Naive thymus-derived CD8-positive, alpha-beta T cell (primary cell): Measurements from ENCODE around the gene ZCCHC17. TPM values are rescaled to one million over a fixed set of nuclear protein-coding genes. Genes with fewer than 3 reads are reported as not detected.

Source experiments
- ATAC-seq, 2 donors: fragments of 150-1000 bp; cut with Tn5 transposase in 1 of 2; sonication (Bioruptor Pico), chemical (Tn5 transposase) in 1 of 2; 1 replicate in 1 of 2; 2 replicates in 1 of 2; pipeline ENCODE4 v1.10.0; 2021; ENCODE audit warnings: mild to moderate bottlenecking in 2 of 2, moderate library complexity in 2 of 2
- POLR2A ChIA-PET: fragments of 350-600 bp; sonication (Branson Sonifier 250); formaldehyde crosslinking; loops from one replicate; lab custom pipeline; 2021; ENCODE audit warnings: antibody characterized with exemption; lab: Charles Lee
- DNase-seq, 10 donors: peaks; one replicate each; pipeline versions ENCODE4 v3.0.0 to v3.0.0-alpha.2; 2020 to 2022
- H3K27ac Mint-ChIP-seq, 10 donors: one replicate each; pipeline ENCODE4 v1.8.0; 2020 to 2022; ENCODE audit warnings: mild to moderate bottlenecking in 10 of 10, mixed read lengths in 10 of 10, moderate library complexity in 4 of 10, inconsistent platforms in 1 of 10
- H3K27me3 Mint-ChIP-seq, 5 donors: one replicate each; pipeline ENCODE4 v1.8.0; 2021 to 2022; ENCODE audit warnings: mixed read lengths in 5 of 5
- H3K36me3 Mint-ChIP-seq, 3 donors: one replicate each; pipeline ENCODE4 v1.8.0; 2020 to 2022; ENCODE audit warnings: mixed read lengths in 3 of 3, mild to moderate bottlenecking in 2 of 3, inconsistent platforms in 1 of 3
- H3K4me1 Mint-ChIP-seq, 4 donors: one replicate each; pipeline ENCODE4 v1.8.0; 2021 to 2022; ENCODE audit warnings: mixed read lengths in 4 of 4
- H3K4me3 Mint-ChIP-seq, 10 donors: one replicate each; pipeline ENCODE4 v1.8.0; 2020 to 2022; ENCODE audit warnings: mild to moderate bottlenecking in 10 of 10, mixed read lengths in 10 of 10, moderate library complexity in 6 of 10, inconsistent platforms in 1 of 10
- H3K9me3 Mint-ChIP-seq, 9 donors: one replicate each; pipeline ENCODE4 v1.8.0; 2020 to 2022; ENCODE audit warnings: mixed read lengths in 9 of 9, mild to moderate bottlenecking in 3 of 9, inconsistent platforms in 1 of 9, moderate library complexity in 1 of 9
- polyA plus RNA-seq, 3 donors: library from polyadenylated mRNA; unstranded; fragments of 300-500 nt; fragmentation: Illumina TruSeq; gene quantifications; one replicate each; pipeline ENCODE4 v1.2.3, GENCODE V29; 2021
- total RNA-seq, 8 experiments: library from RNA in 2 of 8; stranded (reverse) in 2 of 8; gene quantifications; one replicate each; pipeline ENCODE4 v1.2.3 and lab custom pipeline; 2021 to 2026

The ZCCHC17 gene
- total and polyA plus RNA-seq, 5 experiments from 2014 or later = 19.0 to 48.2 (median 39.5) TPM

- no peak for ATAC-seq
- Mint-ChIP-seq H3K4me1 (peaks cover 0 to 8% (median 0%) of the 10 kb centered on the region in 4 donors), H3K27ac (no peak overlapping the region), H3K4me3 (no peak overlapping the region), H3K9me3 (no peaks in the 10 kb centered on the region), H3K27me3 (no peaks in the 10 kb centered on the region), H3K36me3 (peaks cover 0 to 90% (median 43%) of the 10 kb centered on the region in 3 donors)
- POLR2A ChIA-PET = no interaction called here
- DNase-seq = no peak
Observed at GRCh38 chr1:31318146-31318545, 21.3 kb downstream of the ZCCHC17 start.

GRCh38 chr1:31324093-31324492 is 27.3 kb downstream of the ZCCHC17 start:
- no peaks in the 10 kb centered on the region for H3K9me3 Mint-ChIP-seq
- DNase-seq = no peak
- H3K4me3 Mint-ChIP-seq = no peak overlapping the region
- ATAC-seq = no peak
- no peaks in the 10 kb centered on the region for H3K4me1 Mint-ChIP-seq
- H3K36me3 Mint-ChIP-seq = peaks cover 0 to 54% (median 17%) of the 10 kb centered on the region in 3 donors
- POLR2A ChIA-PET = no interaction called here
- H3K27ac Mint-ChIP-seq = no peak overlapping the region
- H3K27me3 Mint-ChIP-seq = no peaks in the 10 kb centered on the region

- Mint-ChIP-seq H3K27ac (no peak overlapping the region), H3K27me3 (no peaks in the 10 kb centered on the region), H3K4me1 (peaks cover 0 to 1% (median 0%) of the 10 kb centered on the region in 4 donors), H3K36me3 (peaks cover 0 to 48% (median 12%) of the 10 kb centered on the region in 3 donors), H3K4me3 (no peak overlapping the region), H3K9me3 (no peaks in the 10 kb centered on the region)
- POLR2A ChIA-PET = no interaction called here
- DNase-seq (no peak), ATAC-seq (no peak)
Observed at GRCh38 chr1:31324992-31325391, 28.2 kb downstream of the ZCCHC17 start.

- Mint-ChIP-seq H3K9me3 (no peaks in the 10 kb centered on the region), H3K27me3 (no peaks in the 10 kb centered on the region), H3K4me3 (no peak overlapping the region), H3K36me3 (peaks cover 0 to 43% (median 11%) of the 10 kb centered on the region in 3 donors), H3K4me1 (peaks cover 0 to 1% (median 0%) of the 10 kb centered on the region in 4 donors), H3K27ac (no peak overlapping the region)
- no peak for ATAC-seq
- POLR2A ChIA-PET = no interaction called here
- DNase-seq = no peak
Observed at GRCh38 chr1:31326461-31326860, 29.6 kb downstream of the ZCCHC17 start.

- Mint-ChIP-seq H3K36me3 (peaks cover 0 to 38% (median 7%) of the 10 kb centered on the region in 3 donors), H3K4me3 (no peak overlapping the region), H3K27ac (no peak overlapping the region), H3K9me3 (no peaks in the 10 kb centered on the region), H3K27me3 (no peaks in the 10 kb centered on the region), H3K4me1 (peaks cover 0 to 3% (median 0%) of the 10 kb centered on the region in 4 donors)
- POLR2A ChIA-PET = no interaction called here
- DNase-seq = no peak
- ATAC-seq = no peak
Observed at GRCh38 chr1:31327381-31327780, 30.5 kb downstream of the ZCCHC17 start.

GRCh38 chr1:31335007-31335406 is 38.2 kb downstream of the ZCCHC17 start:
- DNase-seq (peak in 3 of 10 donors; percentile 1 to 13 (median 7)), ATAC-seq (no peak)
- Mint-ChIP-seq H3K27ac (no peak overlapping the region), H3K4me3 (no peak overlapping the region), H3K27me3 (no peaks in the 10 kb centered on the region), H3K36me3 (peaks cover 0 to 43% (median 21%) of the 10 kb centered on the region in 3 donors), H3K9me3 (no peaks in the 10 kb centered on the region), H3K4me1 (peaks cover 0 to 4% (median 1%) of the 10 kb centered on the region in 4 donors)
- POLR2A ChIA-PET = no interaction called here

GRCh38 chr1:31336687-31337467 is 40.0 kb downstream of the ZCCHC17 start:
- H3K4me1 Mint-ChIP-seq = peaks cover 0 to 4% (median 0%) of the 10 kb centered on the region in 4 donors
- H3K4me3 Mint-ChIP-seq = no peak overlapping the region
- DNase-seq (no peak), ATAC-seq (no peak)
- no peaks in the 10 kb centered on the region for H3K9me3 Mint-ChIP-seq
- peaks cover 0 to 43% (median 19%) of the 10 kb centered on the region in 3 donors for H3K36me3 Mint-ChIP-seq
- POLR2A ChIA-PET = no interaction called here
- no peak overlapping the region for H3K27ac Mint-ChIP-seq
- H3K27me3 Mint-ChIP-seq = no peaks in the 10 kb centered on the region

GRCh38 chr1:31344503-31344902 is 47.7 kb downstream of the ZCCHC17 start:
- H3K36me3 Mint-ChIP-seq = peaks cover 0 to 80% (median 17%) of the 10 kb centered on the region in 3 donors
- peak overlapping the region in 1 of 10 donors; percentile 2 for H3K27ac Mint-ChIP-seq
- POLR2A ChIA-PET = no interaction called here
- H3K4me3 Mint-ChIP-seq = no peak overlapping the region
- no peak for ATAC-seq
- no peaks in the 10 kb centered on the region for H3K9me3 Mint-ChIP-seq
- no peaks in the 10 kb centered on the region for H3K27me3 Mint-ChIP-seq
- no peak for DNase-seq
- peaks cover 0 to 5% (median 2%) of the 10 kb centered on the region in 4 donors for H3K4me1 Mint-ChIP-seq

- Mint-ChIP-seq H3K36me3 (peaks cover 0 to 80% (median 16%) of the 10 kb centered on the region in 3 donors), H3K4me1 (peaks cover 0 to 5% (median 2%) of the 10 kb centered on the region in 4 donors), H3K4me3 (no peak overlapping the region), H3K27me3 (no peaks in the 10 kb centered on the region), H3K27ac (no peak overlapping the region), H3K9me3 (no peaks in the 10 kb centered on the region)
- POLR2A ChIA-PET = no interaction called here
- DNase-seq (no peak), ATAC-seq (no peak)
Observed at GRCh38 chr1:31345635-31346034, 48.8 kb downstream of the ZCCHC17 start.

- H3K4me3 Mint-ChIP-seq = no peak overlapping the region
- ATAC-seq = no peak
- no peak for DNase-seq
- H3K4me1 Mint-ChIP-seq = peaks cover 0 to 5% (median 2%) of the 10 kb centered on the region in 4 donors
- H3K9me3 Mint-ChIP-seq = no peaks in the 10 kb centered on the region
- no peaks in the 10 kb centered on the region for H3K27me3 Mint-ChIP-seq
- peaks cover 5 to 85% (median 23%) of the 10 kb centered on the region in 3 donors for H3K36me3 Mint-ChIP-seq
- peak overlapping the region in 1 of 10 donors; percentile 49 for H3K27ac Mint-ChIP-seq
- POLR2A ChIA-PET = no interaction called here
Observed at GRCh38 chr1:31346785-31347184, 50.0 kb downstream of the ZCCHC17 start.

- peaks cover 0 to 5% (median under 1%) of the 10 kb centered on the region in 4 donors for H3K4me1 Mint-ChIP-seq
- H3K27ac Mint-ChIP-seq = peak overlapping the region in 2 of 10 donors; percentile 21 to 47
- no peak overlapping the region for H3K4me3 Mint-ChIP-seq
- H3K36me3 Mint-ChIP-seq = peaks cover 5 to 88% (median 23%) of the 10 kb centered on the region in 3 donors
- DNase-seq (no peak), ATAC-seq (no peak)
- POLR2A ChIA-PET = no interaction called here
- no peaks in the 10 kb centered on the region for H3K27me3 Mint-ChIP-seq
- H3K9me3 Mint-ChIP-seq = no peaks in the 10 kb centered on the region
Observed at GRCh38 chr1:31348449-31348848, 51.6 kb downstream of the ZCCHC17 start.

- Mint-ChIP-seq H3K36me3 (peaks cover 5 to 87% (median 23%) of the 10 kb centered on the region in 3 donors), H3K4me3 (no peak overlapping the region)
Observed at GRCh38 chr1:31354283-31354682, 57.5 kb downstream of the ZCCHC17 start.

GRCh38 chr1:31356427-31356826 is 59.6 kb downstream of the ZCCHC17 start:
- DNase-seq = no peak
- Mint-ChIP-seq H3K9me3 (no peaks in the 10 kb centered on the region), H3K4me1 (peaks cover 0 to under 1% (median 0%) of the 10 kb centered on the region in 4 donors), H3K36me3 (peaks cover 1 to 86% (median 28%) of the 10 kb centered on the region in 3 donors), H3K27ac (no peak overlapping the region), H3K27me3 (no peaks in the 10 kb centered on the region), H3K4me3 (no peak overlapping the region)
- no peak for ATAC-seq
- POLR2A ChIA-PET = no interaction called here

More at GRCh38 chr1:31354283-31354682, 57.5 kb downstream of the ZCCHC17 start:
- no peaks in the 10 kb centered on the region for H3K9me3 Mint-ChIP-seq
- DNase-seq = no peak
- no peaks in the 10 kb centered on the region for H3K27me3 Mint-ChIP-seq
- no peaks in the 10 kb centered on the region for H3K4me1 Mint-ChIP-seq
- POLR2A ChIA-PET = no interaction called here
- H3K27ac Mint-ChIP-seq = no peak overlapping the region
- no peak for ATAC-seq
